ENCODE measurements around the gene TLX3. TPM values are rescaled to one million over a fixed set of nuclear protein-coding genes. Genes with fewer than 3 reads are reported as not detected.
"Not testable (repeated sequence)": the region's sequence is repeated elsewhere in the genome, so short reads cannot be mapped to it uniquely, and the experiment has no call there.

The TLX3 gene
- not detected for polyA plus RNA-seq (ENCODE audit: insufficient read length)

- no peak for DNase-seq (ENCODE audit: low read depth)
Measured at GRCh38 chr5:171308453-171309275, at the start of gene TLX3. TSS of gene TLX3 (plus strand) at chr5:171309248. CDS start at chr5:171309366, 118 bp downstream.

GRCh38 chr5:171261361-171261760, 47.7 kb upstream of the TLX3 start:
- DNase-seq (ENCODE audit: low read depth), result no peak

GRCh38 chr5:171261904-171262303, 47.1 kb upstream of the TLX3 start:
- no peak for DNase-seq (ENCODE audit: low read depth)

- no peak for DNase-seq (ENCODE audit: low read depth)
Measured at GRCh38 chr5:171263181-171263580, 45.9 kb upstream of the TLX3 start.

GRCh38 chr5:171264843-171265242, 44.2 kb upstream of the TLX3 start:
- no peak for DNase-seq (ENCODE audit: low read depth)

- no peak for DNase-seq (ENCODE audit: low read depth)
Measured at GRCh38 chr5:171268700-171269620, 40.1 kb upstream of the TLX3 start.

- DNase-seq (ENCODE audit: low read depth), result no peak
Measured at GRCh38 chr5:171269717-171270116, 39.3 kb upstream of the TLX3 start.

- no peak for DNase-seq (ENCODE audit: low read depth)
Measured at GRCh38 chr5:171270136-171270535, 38.9 kb upstream of the TLX3 start.

- DNase-seq (ENCODE audit: low read depth), result no peak
Measured at GRCh38 chr5:171271798-171272197, 37.2 kb upstream of the TLX3 start.

GRCh38 chr5:171272996-171273970, 35.8 kb upstream of the TLX3 start:
- no peak for DNase-seq (ENCODE audit: low read depth)

- DNase-seq (ENCODE audit: low read depth), result no peak
Measured at GRCh38 chr5:171275841-171276544, 33.1 kb upstream of the TLX3 start.

GRCh38 chr5:171283753-171284152, 25.3 kb upstream of the TLX3 start:
- DNase-seq (ENCODE audit: low read depth), result no peak

GRCh38 chr5:171285465-171285864, 23.6 kb upstream of the TLX3 start:
- DNase-seq (ENCODE audit: low read depth), result no peak

- DNase-seq (ENCODE audit: low read depth), result no peak
Measured at GRCh38 chr5:171288066-171288465, 21.0 kb upstream of the TLX3 start.

- DNase-seq (ENCODE audit: low read depth), result no peak
Measured at GRCh38 chr5:171291371-171291770, 17.7 kb upstream of the TLX3 start.

- DNase-seq (ENCODE audit: low read depth), result no peak
Measured at GRCh38 chr5:171295299-171295698, 13.7 kb upstream of the TLX3 start.

GRCh38 chr5:171295801-171296200, 13.2 kb upstream of the TLX3 start:
- no peak for DNase-seq (ENCODE audit: low read depth)

- DNase-seq (ENCODE audit: low read depth), result not testable (repeated sequence)
Measured at GRCh38 chr5:171297941-171298340, 11.1 kb upstream of the TLX3 start.

GRCh38 chr5:171299228-171299627, 9.8 kb upstream of the TLX3 start:
- no peak for DNase-seq (ENCODE audit: low read depth)

GRCh38 chr5:171299851-171300250, 9.2 kb upstream of the TLX3 start:
- DNase-seq (ENCODE audit: low read depth), result no peak

GRCh38 chr5:171300358-171300757, 8.7 kb upstream of the TLX3 start:
- DNase-seq (ENCODE audit: low read depth), result no peak

All from forelimb muscle (tissue), 1 donor.